Measurements from ENCODE around the gene RPRD1B.
"Not testable (repeated sequence)": the region's sequence is repeated elsewhere in the genome, so short reads cannot be mapped to it uniquely, and the experiment has no call there.

RPRD1B gene

DNA sequence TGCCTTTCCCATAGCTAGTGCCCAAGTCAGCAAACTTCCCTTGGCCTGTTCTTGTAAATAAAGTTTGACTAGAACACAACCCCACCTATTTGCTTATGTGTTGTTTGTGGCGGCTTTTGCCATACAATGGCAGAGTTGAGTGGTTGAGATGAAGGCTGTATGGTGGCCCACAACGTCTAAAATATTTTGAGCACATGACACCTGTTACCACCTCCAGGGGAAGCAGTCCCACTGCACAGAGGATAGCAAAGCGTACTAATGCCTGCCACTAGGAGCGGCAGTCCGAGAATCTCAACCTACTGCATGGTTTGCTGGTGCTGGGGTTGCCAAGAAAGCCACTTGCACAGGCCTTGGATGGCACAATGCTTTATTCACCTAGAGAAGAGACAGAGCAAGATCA, 72.9 kb downstream of the RPRD1B start:
- no peak for DNase-seq (ENCODE audit: low spot score)

DNA sequence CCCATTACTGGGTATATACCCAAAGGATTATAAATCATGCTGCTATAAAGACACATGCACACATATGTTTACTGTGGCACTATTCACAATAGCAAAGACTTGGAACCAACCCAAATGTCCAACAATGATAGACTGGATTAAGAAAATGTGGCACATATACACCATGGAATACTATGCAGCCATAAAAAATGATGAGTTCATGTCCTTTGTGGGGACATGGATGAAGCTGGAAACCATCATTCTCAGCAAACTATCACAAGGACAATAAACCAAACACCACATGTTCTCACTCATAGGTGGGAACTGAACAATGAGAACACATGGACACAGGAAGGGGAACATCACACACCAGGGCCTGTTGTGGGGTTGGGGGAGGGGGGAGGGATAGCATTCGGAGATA, 73.8 kb downstream of the RPRD1B start:
- DNase-seq (ENCODE audit: low spot score), result not testable (repeated sequence)

DNA sequence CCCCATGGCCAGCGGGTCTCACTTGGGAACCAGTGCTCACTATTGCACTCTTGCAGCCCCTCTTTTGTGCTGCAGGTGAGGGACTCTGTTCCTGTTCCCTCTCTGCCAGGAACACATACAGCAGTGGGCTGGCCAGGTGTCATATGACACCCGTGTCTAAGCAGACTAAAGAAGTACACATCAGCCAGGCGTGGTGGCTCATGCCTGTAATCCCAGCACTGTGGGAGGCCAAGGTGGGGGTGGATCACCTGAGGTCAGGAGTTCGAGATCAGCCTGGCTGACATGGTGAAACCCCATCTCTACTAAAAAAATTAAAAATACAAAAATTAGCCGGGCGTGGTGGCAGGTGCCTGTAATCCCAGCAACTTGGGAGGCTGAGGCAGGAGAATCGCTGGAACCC, 74.4 kb downstream of the RPRD1B start:
- not testable (repeated sequence) for DNase-seq (ENCODE audit: low spot score)

DNA sequence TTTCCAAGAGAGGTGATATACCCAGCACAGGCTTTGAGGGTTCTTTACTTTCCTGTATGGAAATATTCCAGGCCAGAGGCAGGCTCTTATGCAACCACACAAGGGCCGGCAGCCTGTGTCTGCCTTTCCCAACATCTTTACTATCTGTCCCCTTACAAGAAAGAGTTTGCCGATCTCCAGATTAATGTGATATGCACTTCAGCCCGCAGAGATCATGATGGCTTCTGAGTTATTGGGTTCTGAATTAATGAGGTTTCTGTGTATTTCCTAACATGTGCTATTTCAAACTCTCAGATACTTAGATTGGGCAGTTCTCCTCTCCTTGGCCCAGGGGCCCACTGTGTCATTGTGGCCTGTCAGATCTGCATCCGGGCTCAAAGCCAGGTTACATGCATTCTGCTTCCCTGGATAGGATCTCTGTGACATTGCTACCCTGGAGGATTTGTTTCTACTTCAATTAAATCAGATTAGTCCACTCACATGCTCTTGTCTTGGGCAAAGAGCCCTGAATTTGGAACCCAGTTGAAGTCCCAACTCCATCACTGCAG, 75.0 kb downstream of the RPRD1B start:
- DNase-seq (ENCODE audit: low spot score), result peak; percentile 77

DNA sequence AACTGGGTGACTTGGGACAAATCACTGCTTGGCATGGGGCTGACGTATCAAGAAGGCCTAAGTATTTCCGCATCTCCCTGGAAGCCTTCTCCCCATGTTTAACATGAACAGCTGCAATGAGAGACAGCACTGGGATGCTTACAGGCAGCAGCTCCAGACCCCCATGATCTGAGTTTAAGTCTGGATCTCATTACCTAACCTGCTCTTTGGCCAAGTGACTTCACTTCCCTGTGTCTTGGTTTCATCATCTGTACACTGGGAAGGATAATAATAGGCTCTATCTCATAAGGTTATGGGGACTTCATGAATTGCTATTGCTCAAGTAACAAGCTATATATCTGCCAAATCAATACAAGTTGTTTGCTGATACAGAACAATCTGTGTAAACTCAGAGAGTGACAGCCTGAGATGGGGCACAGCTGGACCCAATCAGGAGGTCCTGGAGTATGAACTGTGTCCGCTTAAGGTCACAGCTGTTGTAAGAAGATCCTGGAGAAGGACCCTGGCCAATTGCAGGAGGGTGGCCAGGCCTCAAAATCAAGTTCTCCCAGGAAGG, 75.5 kb downstream of the RPRD1B start:
- no peak for DNase-seq (ENCODE audit: low spot score)

DNA sequence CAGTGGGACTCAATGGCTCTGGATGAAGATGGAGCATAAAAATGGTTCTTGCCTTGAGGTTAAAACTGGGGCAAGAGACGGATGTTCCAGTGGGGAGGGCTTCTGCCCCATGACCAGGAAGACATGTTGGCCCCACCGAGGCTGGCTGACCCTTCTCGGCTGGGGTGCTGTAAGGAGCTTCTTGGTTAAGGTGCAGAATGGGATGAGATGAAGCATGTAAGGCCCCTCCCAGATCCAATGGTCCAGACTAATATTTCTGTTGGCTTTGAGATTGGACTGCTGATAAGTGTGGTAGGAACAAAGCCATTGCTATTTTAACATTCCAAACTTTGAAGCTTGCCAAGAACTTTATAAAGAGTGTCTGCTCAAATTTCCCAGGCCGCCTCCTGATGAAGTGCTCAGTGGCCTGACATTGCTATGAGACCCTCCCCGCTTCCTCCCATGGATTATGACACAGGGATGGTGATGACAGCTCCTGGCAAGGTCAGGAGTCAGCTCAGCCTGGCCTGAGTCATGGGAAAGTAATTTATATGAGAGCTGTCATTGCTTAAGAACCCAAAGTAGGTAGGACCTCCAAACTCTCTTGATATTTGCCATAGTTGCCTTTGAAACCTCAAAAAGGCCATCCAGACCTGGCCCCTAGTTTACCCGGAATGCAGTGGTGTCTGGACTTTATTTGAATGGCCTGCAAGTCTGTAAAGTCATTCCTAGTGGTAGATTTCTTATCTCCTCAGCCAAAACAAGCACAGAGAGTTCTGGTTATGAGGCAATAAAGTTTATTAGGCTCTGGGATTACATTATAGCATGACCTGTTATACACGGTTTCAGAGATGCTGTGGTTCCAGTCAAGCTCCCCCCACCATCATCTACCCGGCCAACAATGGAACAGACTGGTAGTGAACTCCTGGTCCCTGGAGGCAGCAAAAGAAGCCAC, 76.3 kb downstream of the RPRD1B start:
- DNase-seq (ENCODE audit: low spot score), result peak; percentile 72

DNA sequence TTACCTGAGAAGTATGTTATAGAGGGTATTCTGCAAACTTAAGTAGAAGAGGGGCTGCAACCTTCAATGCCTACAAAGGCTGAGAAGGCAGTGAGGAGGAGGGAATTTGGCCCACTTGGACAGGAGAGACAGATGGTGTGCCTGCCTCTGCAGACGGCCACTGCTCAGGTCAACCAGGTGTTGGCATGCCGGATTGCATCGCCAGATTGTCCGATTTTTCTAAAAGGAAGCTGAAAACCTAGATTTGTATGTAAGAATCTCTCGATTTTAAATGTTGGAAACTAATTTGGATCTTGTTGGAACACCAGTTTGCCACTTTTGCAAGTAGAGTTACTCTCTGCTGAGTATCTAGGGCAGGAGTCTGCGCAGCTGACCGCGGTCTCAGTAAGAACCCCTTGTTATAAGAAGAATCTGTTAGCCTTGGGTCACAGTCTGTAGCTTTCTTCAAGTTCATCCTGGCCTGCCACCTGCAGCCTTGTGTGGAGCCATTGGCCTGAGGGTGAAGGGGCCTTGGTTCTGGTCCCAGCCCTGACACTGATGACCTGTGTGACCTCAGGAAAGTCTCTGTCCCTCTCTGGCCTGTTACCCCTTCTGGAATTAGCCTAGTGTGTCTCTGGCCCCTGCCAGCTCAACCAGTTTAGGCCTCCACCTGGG, 77.1 kb downstream of the RPRD1B start:
- no peak for DNase-seq (ENCODE audit: low spot score)

DNA sequence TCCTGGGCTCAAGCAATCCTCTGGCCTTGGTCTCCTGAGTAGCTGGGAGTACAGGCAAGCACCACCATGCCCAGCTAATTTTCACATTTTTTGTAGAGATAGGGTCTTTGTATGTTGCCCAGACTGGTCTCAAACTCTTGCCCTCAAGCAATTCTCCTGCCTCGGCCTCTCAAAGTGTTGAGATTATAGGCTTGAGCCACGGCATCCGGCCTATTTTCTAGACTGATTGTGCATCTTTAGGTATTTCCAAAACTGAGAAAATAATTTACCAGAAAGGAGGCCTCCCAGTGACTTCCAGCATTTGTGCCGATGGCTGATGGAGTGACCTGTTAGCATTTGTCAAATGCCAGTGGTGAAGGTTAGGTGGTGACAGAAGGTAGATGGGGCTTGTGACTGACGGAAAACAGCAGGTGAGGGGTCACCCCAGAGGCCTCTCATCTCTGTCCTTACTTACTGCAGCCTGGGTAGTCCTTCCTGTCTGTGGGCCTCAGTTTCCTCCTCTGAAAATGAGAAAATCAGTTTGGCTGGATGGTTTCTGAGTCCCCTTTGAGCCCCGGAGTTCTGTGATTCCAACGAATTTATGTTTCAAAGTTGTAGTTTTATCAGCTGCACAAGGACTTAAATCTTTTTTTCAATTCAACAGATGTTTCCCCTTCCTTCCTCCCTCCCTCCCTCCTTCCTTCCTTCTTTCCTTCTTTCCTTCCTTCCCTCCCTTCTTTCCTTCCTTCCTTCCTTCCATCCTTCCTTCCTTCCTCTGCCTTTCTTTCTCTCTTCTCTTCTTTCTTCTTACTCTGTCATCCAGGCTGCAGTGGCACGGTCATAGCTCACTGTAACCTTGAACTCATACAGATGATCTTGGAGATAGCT, 78.1 kb downstream of the RPRD1B start:
- DNase-seq (ENCODE audit: low spot score), result no peak

DNA sequence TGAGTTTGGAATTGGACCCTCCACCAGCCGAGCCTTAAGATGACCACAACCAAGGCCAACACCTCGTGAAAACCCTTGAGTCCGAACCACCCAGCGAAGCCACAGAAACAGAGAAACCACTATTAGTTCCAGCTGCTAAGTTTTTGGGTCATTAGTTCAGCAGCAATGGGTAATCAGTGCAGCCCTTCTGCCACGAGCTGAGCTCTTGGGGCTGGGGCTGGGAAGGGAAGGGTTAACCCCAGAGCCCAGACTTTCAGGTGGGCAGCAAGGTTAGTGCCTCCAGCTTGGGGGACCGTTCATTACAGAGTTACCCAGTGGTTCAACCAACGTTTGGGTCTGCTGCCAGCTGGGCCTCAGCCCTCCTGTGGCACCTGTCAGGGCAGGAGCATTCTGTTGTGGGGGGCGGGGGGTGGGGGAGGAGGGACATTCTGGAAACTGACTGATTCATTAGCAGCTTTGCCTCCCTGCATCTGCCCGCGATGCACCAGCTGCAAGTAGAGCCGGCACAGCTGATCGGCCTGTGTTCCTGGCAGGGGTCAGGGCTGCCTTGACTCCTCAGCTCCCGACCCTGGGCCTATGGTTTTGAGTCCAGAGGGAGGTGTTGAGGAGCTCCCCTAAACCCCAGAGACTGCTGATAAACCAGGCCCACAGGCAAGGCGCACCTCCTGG, 78.8 kb downstream of the RPRD1B start:
- DNase-seq (ENCODE audit: low spot score), result no peak

DNA sequence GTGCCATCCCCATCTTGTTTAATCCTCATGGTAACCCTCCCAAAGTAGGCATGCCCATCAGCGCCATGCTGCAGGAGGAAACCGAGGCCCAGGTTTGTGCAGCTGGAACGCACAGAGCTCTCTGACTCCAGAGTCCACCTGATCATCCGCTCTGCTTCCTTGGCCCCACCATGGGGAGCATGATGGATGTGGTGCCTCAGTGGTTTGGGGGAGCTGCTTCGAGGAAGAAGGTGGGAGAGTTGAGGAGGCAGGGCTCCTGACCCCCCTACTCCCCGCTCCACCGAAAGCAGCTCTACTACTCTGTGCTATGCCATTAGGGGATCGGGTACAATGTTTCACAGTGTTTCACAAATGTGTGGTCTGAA, 79.4 kb downstream of the RPRD1B start:
- DNase-seq (ENCODE audit: low spot score), result no peak

DNA sequence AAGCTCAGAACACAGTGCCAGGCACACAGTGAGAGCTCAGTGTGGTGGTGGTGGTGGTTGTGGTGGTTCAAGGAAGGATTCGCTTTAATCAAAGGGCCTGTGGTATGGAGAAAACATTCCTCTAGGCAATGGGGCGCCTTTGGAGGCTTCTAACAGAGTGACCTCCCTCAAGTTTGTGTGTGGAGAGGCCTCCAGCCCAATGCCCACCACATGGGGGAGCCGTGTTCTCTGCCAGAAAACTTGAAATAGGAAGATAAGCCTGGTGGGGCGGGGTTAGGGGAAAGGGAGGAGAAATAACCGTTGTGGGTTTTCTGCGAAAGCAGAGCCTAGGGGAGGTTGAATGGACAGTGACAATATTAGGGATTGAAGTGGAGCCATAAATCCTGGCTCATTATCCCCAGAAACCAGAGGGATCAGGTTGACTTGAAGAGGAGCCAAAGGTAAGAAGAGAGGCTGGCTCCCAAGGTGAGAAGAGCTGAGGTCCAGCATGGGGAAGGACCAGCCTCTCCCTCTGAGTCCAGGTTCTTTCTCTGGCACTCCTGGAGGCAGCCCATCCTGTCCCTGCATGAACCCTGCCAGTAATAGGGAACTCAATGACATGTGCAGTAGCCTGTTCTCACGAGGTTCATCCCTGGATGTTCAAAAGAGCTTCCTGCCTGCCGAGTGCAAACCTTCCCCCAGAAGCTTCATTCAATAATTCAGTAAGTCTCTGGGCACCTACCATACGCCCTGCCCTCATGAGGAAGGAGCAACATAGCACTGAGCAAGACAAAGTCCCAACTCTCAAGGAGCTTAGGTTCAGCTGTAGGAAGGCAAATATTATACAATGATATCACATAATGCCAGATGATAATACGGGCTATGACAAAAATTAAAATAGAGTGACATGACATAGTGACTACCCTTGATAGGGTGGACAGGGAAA, 80.1 kb downstream of the RPRD1B start:
- no peak for DNase-seq (ENCODE audit: low spot score)

DNA sequence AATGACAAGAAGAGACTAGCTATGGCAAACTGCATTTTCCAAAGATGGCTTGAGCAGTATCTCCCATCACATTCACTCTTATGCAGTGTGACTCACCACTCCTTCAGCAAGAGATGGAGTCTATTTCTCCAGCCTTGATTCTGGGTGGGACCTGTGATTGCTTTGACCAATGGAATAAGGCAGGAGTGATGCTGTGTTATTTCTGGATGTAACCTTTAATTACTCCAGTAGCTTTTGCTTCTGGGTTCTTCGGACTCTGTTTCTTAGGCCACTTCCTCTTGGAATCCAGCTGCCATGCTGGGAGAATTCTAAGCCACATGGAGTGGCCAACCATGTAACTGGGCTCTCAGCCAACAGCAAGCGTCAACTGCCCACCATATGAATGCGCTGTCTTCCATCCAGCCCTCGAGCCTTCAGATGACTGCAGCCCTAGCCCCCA, 80.8 kb downstream of the RPRD1B start:
- DNase-seq (ENCODE audit: low spot score), result no peak

DNA sequence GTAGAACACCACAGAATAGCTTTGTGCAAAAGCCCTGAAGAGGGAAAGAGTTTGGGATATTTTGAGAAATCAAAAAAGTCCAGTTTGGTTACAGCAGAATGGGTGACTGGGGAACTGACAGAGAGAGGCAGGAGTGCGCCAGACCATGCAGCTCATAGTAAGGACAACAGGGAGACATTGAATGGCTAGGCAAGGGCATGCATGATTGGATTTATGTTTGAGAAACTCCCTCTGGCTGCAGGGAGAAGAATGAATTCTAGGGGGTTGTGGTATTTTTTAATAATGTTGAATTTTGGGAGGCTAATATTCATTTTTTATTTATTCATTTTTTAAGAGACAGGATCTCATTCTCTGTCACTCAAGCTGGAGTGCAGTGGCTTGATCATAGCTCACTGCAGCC, 81.7 kb downstream of the RPRD1B start:
- no peak for DNase-seq (ENCODE audit: low spot score)

DNA sequence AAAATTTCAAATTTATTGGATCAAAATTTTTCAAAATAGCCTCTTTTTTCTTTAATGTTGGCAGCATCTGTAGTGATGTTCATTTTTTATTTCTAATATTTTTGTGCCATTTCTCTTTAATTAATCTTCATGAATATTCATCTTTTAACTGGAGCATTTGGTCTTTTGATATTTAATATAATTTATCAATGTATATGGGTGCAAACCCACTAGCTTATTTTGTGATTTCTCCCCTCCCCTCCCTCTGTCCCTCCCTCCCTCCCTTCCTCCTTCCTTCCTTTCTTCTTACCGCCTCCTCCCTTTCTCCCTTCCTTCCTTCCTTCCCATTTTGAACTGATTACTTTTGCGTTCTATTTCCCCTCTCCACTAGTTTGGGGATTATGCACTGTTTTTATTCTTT, 82.3 kb downstream of the RPRD1B start:
- DNase-seq (ENCODE audit: low spot score), result no peak

DNA sequence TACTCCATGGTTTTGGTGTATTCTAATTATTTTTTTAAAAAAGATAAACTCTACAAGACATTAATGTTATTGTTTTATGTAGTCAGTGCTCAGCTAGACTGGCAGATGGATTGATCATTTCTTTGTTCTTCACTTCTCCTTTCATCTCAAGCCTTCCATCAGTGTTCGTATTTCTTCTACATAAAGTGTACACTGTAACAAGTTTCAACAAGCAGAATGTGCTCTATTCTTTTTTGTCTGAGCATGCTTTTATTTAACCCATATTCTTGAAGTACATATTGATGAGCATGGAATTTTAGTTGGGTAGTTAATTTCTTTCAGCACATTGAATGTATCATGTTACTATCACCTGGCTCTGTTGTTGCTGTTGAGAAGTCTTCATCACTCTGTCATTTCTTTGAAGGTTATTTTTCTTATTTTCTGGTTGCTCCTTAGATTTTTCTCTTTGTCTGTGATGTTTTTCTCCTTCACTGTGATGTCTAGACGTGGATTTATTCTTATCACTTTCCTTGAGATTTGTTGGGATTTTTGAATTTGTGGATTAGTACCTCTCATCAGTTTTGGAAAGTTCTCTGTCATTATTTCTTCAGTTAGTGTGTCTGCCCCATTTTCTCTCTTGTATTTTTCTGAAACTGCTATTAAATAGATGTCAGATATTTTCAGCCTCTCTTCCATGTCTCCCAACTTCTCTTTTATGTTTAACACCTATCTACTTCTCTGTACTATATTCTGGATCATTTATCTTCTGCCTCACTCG, 83.0 kb downstream of the RPRD1B start:
- DNase-seq (ENCODE audit: low spot score), result no peak

DNA sequence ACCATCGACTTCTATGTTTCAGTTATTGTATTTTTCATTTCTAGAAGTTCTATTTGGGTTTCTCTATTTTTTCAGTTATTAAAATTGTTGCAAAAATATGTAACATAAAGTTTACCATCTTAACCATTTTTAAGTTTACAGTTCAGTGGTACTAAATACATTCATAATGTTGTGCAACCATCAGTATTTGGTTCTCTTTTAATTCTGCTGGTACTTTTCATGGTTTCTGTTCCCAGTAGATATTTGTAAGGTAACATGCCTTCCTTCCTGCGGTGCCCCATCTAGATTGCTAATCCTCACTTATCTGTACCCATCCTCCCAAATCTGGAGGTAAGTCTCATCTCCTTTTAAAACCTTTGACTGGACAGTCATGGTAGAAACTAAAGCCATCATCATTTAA, 83.7 kb downstream of the RPRD1B start:
- no peak for DNase-seq (ENCODE audit: low spot score)

DNA sequence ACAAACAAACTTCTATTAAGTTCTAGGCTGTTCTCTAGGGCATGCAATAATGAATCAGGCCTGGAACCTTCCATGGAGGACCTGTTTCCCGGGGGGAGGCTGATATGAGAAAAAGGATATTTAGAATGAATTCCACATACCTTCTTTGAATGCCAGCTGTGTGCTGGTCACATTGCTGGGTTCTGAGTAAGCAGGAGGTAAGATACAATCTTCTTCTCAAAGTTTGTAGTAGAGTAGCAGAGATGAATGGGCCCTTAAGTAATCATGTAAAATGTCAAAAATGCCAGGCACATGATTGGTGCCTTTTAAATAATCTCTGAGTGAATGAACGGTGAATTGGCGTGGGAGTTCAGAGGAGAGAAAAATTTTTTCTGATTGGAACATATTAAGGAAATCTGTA, 84.1 kb downstream of the RPRD1B start:
- no peak for DNase-seq (ENCODE audit: low spot score)

DNA sequence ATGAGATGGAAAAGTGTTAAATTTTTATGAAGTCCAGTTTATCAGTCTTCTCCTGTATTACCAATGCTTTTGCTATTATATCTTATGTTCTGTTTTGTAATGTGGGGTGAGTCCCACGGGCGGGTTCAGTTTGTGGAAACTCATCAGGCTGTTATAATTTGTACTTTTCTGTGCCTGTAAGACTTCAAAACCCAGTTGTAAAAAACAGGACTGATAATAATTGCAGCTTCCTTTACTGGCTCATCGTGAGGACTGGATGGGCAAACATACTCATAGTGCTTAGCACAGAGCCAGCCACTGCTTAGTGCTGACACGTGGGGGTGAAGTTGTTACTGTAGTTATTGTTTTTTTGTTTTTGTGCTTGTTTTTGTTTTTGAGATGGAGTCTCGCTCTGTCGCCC, 85.9 kb downstream of the RPRD1B start:
- DNase-seq (ENCODE audit: low spot score), result no peak

DNA sequence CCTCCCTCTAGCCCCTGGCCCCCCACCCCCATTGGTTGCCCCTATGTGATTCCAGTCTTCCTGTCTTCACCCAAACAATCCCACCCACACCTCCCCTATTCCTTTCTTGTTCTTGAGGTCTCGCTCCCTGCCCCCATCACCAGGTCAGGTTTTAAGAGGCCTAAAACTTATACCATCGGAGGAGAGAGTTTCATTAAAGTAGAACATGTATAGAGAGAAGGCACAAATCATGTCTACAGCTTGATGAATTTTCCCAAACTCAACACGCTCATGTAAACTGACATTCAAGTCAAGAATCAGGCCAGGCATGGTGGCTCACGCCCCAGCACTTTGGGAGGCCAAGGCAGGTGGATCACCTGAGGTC, 87.1 kb downstream of the RPRD1B start:
- DNase-seq (ENCODE audit: low spot score), result no peak

DNA sequence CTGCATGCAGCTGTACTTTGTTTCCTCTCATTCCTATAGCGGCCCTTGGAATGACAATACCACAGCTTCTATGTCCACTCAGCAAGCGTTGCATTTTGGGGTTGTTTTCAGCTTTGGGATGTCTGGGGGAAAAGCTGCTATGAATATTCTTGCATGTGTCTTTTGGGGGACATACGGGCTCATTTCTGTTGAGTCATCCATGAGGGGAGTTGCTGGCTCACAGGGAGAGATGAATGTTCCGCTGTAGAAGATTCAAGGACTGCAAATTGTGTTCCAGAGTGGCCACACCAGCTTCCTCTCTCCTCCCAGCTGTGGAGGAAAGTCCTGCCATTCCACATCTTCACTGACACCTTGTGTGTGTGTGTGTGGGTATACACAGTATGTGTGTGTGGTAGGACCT, 88.2 kb downstream of the RPRD1B start:
- DNase-seq (ENCODE audit: low spot score), result no peak

Measured in left forelimb (tissue), 1 donor.